H1 (cell line): ENCODE results near the gene GPATCH2. TPM values are rescaled to one million over a fixed set of nuclear protein-coding genes. Genes with fewer than 3 reads are reported as not detected.

Source experiments
- GABPA ChIP-seq: IDR thresholded peaks from 2 replicates; pipeline ENCODE4 v1.6.1; 2011; ENCODE audit warnings: mild to moderate bottlenecking, low read length, moderate library complexity, borderline replicate concordance; ENCODE audit not compliant: insufficient read depth
- HDAC6 ChIP-seq: IDR thresholded peaks from one replicate; pipeline ENCODE4 v1.7.1; 2012; ENCODE audit warnings: low read depth, mild to moderate bottlenecking, inconsistent platforms, low read length, moderate library complexity
- RAD21 ChIP-seq, 2 experiments: IDR thresholded peaks in 1 of 2; conservative IDR thresholded peaks in 1 of 2; 2 replicates each; pipeline ENCODE4 v1.6.1; 2011; ENCODE audit warnings: low read depth in 2 of 2, low read length in 2 of 2, improper control_type of control experiment in 1 of 2, inconsistent platforms in 1 of 2, mild to moderate bottlenecking in 1 of 2, moderate library complexity in 1 of 2
- SP2 ChIP-seq: IDR thresholded peaks from 2 replicates; pipeline ENCODE4 v1.6.1; 2012; ENCODE audit warnings: mild to moderate bottlenecking, low read length, inconsistent platforms
- polyA plus RNA-seq, 7 experiments: library from polyadenylated mRNA; depleted of rRNA in 3 of 7; stranded (reverse) in 5 of 7; unstranded in 2 of 7; fragments of >200 nt in 5 of 7; fragments of 200-250 nt in 2 of 7; gene quantifications; 1 replicate in 5 of 7; 2 replicates in 1 of 7; 4 replicates in 1 of 7; pipeline versions ENCODE4 v1.2.1 to v1.2.3, GENCODE V29; 2011 to 2013; ENCODE audit warnings: missing spikeins in 2 of 7, mixed read lengths in 2 of 7
- total RNA-seq: library from RNA; stranded (reverse); fragmentation: NEBNext Ultra II Directional; extraction: Animal tissue kit (Norgen Biotek cat#: 25700); gene quantifications from 2 replicates; pipeline ENCODE4 v1.2.1, GENCODE V29; 2021
- TF ChIP-seq, protein P1 (sequence below), 3 experiments: IDR thresholded peaks; 1 replicate in 2 of 3; 2 replicates in 1 of 3; pipeline versions ENCODE4 v1.5.1 to v1.6.1; 2011; ENCODE audit warnings: low read length in 3 of 3, mild to moderate bottlenecking in 3 of 3, inconsistent platforms in 2 of 3, low read depth in 1 of 3, moderate library complexity in 1 of 3; ENCODE audit not compliant: insufficient read depth in 1 of 3; ENCODE audit errors: control extremely low read depth in 1 of 3

Gene GPATCH2
- total and polyA plus RNA-seq, 2 of the 8 experiments (the other 6 are each of a cell fraction or from before 2014, with no cell fraction given), result 3.9 to 13.1 TPM

- TF ChIP-seq HDAC6 (no peak), GABPA (no peak), RAD21 (IDR thresholded peaks at IDR 0.05 in 1 of 2, conservative IDR thresholded peaks at IDR 0.05 in 1 of 2; ENCODE audit: low read depth in 2 of 2, low read length in 2 of 2) (no peak), SP2 (no peak)
- TF ChIP-seq, protein P1, sequence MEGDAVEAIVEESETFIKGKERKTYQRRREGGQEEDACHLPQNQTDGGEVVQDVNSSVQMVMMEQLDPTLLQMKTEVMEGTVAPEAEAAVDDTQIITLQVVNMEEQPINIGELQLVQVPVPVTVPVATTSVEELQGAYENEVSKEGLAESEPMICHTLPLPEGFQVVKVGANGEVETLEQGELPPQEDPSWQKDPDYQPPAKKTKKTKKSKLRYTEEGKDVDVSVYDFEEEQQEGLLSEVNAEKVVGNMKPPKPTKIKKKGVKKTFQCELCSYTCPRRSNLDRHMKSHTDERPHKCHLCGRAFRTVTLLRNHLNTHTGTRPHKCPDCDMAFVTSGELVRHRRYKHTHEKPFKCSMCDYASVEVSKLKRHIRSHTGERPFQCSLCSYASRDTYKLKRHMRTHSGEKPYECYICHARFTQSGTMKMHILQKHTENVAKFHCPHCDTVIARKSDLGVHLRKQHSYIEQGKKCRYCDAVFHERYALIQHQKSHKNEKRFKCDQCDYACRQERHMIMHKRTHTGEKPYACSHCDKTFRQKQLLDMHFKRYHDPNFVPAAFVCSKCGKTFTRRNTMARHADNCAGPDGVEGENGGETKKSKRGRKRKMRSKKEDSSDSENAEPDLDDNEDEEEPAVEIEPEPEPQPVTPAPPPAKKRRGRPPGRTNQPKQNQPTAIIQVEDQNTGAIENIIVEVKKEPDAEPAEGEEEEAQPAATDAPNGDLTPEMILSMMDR (IDR thresholded peaks at IDR 0.05; ENCODE audit: control extremely low read depth in 1 of 3, insufficient read depth in 1 of 3, low read depth in 1 of 3, low read length in 3 of 3), result no peak
- TF ChIP-seq, all 59 proteins: peak for 0
Observed at GRCh38 chr1:217569021-217569420, 61.9 kb downstream of the GPATCH2 start (continued).
